AG09309 (cell line): Measurements from ENCODE around the gene CD200R1L.

Source experiments
- DNase-seq: peaks from one replicate; pipeline ENCODE4 v3.0.0-alpha.2; 2010; ENCODE audit warnings: low read depth
- H3K4me3 ChIP-seq: 2 replicates; pipeline ENCODE4 v1.5.1; 2011; ENCODE audit warnings: mild to moderate bottlenecking, low read depth, low read length, moderate library complexity; ENCODE audit not compliant: control insufficient read depth
- CTCF ChIP-seq: IDR thresholded peaks from 2 replicates; pipeline ENCODE4 v1.5.1; 2011; ENCODE audit warnings: mild to moderate bottlenecking, low read depth, low read length, inconsistent platforms; ENCODE audit not compliant: insufficient read depth, control insufficient read depth; ENCODE audit errors: missing control alignments

Gene CD200R1L

GRCh38 chr3:112846764-112847163 lies at the start of gene CD200R1L:
Gene CD200R1L (minus strand): TSS chr3:112846864. CDS start chr3:112829367, 17,497 bp downstream.
- DNase-seq, result no peak
- no peak within 1 kb of the TSS for H3K4me3 ChIP-seq
- TF ChIP-seq CTCF, result no peak

- H3K4me3 ChIP-seq, result no peak overlapping the region
- no peak for DNase-seq
- no peak for TF ChIP-seq CTCF
These were observed 47.6 kb upstream of the CD200R1L start for GRCh38 chr3:112894258-112894657.

- DNase-seq, result no peak
- TF ChIP-seq CTCF, result no peak
- H3K4me3 ChIP-seq, result no peak overlapping the region
These were observed 42.7 kb upstream of the CD200R1L start for GRCh38 chr3:112889357-112889756.

- no peak for TF ChIP-seq CTCF
- no peak overlapping the region for H3K4me3 ChIP-seq
- no peak for DNase-seq
These were observed 41.9 kb upstream of the CD200R1L start for GRCh38 chr3:112888381-112889085.

GRCh38 chr3:112884678-112885290 lies 38.1 kb upstream of the CD200R1L start:
- H3K4me3 ChIP-seq, result no peak overlapping the region
- no peak for DNase-seq
- no peak for TF ChIP-seq CTCF

GRCh38 chr3:112881891-112882290 lies 35.2 kb upstream of the CD200R1L start:
- H3K4me3 ChIP-seq, result no peak overlapping the region
- DNase-seq, result no peak
- no peak for TF ChIP-seq CTCF
